ENCODE measurements around the gene MALAT1. TPM values are rescaled to one million over a fixed set of nuclear protein-coding genes. Genes with fewer than 3 reads are reported as not detected.

Gene MALAT1
- total and polyA plus RNA-seq, 2 of the 13 experiments (the other 11 are each of a cell fraction or from before 2014, with no cell fraction given): 143 to 1,237 TPM

DNA sequence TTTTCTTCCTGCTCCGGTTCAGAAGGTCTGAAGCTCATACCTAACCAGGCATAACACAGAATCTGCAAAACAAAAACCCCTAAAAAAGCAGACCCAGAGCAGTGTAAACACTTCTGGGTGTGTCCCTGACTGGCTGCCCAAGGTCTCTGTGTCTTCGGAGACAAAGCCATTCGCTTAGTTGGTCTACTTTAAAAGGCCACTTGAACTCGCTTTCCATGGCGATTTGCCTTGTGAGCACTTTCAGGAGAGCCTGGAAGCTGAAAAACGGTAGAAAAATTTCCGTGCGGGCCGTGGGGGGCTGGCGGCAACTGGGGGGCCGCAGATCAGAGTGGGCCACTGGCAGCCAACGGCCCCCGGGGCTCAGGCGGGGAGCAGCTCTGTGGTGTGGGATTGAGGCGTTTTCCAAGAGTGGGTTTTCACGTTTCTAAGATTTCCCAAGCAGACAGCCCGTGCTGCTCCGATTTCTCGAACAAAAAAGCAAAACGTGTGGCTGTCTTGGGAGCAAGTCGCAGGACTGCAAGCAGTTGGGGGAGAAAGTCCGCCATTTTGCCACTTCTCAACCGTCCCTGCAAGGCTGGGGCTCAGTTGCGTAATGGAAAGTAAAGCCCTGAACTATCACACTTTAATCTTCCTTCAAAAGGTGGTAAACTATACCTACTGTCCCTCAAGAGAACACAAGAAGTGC lies 661 bp upstream of the MALAT1 start (continued):
- TF ChIP-seq, protein P1, sequence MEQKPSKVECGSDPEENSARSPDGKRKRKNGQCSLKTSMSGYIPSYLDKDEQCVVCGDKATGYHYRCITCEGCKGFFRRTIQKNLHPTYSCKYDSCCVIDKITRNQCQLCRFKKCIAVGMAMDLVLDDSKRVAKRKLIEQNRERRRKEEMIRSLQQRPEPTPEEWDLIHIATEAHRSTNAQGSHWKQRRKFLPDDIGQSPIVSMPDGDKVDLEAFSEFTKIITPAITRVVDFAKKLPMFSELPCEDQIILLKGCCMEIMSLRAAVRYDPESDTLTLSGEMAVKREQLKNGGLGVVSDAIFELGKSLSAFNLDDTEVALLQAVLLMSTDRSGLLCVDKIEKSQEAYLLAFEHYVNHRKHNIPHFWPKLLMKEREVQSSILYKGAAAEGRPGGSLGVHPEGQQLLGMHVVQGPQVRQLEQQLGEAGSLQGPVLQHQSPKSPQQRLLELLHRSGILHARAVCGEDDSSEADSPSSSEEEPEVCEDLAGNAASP (CRISPR knock-in tag; IDR thresholded peaks at IDR 0.05; ENCODE audit: borderline replicate concordance): no peak
- TF ChIP-seq GABPA (IDR thresholded peaks at IDR 0.05; ENCODE audit: low read depth, low read length): no peak
- no peak for TF ChIP-seq GABPA (CRISPR knock-in tag; IDR thresholded peaks at IDR 0.05; ENCODE audit: low read depth)
- TF ChIP-seq ZNF292 (CRISPR knock-in tag; IDR thresholded peaks at IDR 0.05; ENCODE audit: borderline replicate concordance, low read depth): no peak
- no peak for TF ChIP-seq PHF21A (CRISPR knock-in tag; IDR thresholded peaks at IDR 0.05)
- TF ChIP-seq, protein P2, sequence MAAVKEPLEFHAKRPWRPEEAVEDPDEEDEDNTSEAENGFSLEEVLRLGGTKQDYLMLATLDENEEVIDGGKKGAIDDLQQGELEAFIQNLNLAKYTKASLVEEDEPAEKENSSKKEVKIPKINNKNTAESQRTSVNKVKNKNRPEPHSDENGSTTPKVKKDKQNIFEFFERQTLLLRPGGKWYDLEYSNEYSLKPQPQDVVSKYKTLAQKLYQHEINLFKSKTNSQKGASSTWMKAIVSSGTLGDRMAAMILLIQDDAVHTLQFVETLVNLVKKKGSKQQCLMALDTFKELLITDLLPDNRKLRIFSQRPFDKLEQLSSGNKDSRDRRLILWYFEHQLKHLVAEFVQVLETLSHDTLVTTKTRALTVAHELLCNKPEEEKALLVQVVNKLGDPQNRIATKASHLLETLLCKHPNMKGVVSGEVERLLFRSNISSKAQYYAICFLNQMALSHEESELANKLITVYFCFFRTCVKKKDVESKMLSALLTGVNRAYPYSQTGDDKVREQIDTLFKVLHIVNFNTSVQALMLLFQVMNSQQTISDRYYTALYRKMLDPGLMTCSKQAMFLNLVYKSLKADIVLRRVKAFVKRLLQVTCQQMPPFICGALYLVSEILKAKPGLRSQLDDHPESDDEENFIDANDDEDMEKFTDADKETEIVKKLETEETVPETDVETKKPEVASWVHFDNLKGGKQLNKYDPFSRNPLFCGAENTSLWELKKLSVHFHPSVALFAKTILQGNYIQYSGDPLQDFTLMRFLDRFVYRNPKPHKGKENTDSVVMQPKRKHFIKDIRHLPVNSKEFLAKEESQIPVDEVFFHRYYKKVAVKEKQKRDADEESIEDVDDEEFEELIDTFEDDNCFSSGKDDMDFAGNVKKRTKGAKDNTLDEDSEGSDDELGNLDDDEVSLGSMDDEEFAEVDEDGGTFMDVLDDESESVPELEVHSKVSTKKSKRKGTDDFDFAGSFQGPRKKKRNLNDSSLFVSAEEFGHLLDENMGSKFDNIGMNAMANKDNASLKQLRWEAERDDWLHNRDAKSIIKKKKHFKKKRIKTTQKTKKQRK (IDR thresholded peaks at IDR 0.05; ENCODE audit: low read length): no peak
- TF ChIP-seq ZBTB7B (CRISPR knock-in tag; IDR thresholded peaks at IDR 0.05): peak; percentile 26; the same call in 1 of the 2 replicates
- TF ChIP-seq ZNF891 (CRISPR knock-in tag; IDR thresholded peaks at IDR 0.05): no peak; the same call in 1 of the 2 replicates
- TF ChIP-seq, protein P3, sequence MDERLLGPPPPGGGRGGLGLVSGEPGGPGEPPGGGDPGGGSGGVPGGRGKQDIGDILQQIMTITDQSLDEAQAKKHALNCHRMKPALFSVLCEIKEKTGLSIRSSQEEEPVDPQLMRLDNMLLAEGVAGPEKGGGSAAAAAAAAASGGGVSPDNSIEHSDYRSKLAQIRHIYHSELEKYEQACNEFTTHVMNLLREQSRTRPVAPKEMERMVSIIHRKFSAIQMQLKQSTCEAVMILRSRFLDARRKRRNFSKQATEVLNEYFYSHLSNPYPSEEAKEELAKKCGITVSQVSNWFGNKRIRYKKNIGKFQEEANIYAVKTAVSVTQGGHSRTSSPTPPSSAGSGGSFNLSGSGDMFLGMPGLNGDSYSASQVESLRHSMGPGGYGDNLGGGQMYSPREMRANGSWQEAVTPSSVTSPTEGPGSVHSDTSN (CRISPR knock-in tag; IDR thresholded peaks at IDR 0.05): no peak
- TF ChIP-seq ZNF460 (CRISPR knock-in tag; IDR thresholded peaks at IDR 0.05; ENCODE audit: borderline replicate concordance): no peak
- no peak for TF ChIP-seq ZNF768 (CRISPR knock-in tag; IDR thresholded peaks at IDR 0.05)
- TF ChIP-seq ARNT2 (CRISPR knock-in tag; IDR thresholded peaks at IDR 0.05; ENCODE audit: low read depth): no peak; the same call in 1 of the 2 replicates
- TF ChIP-seq MEF2D (CRISPR knock-in tag; IDR thresholded peaks at IDR 0.05): no peak
- TF ChIP-seq U2AF2 (IDR thresholded peaks at IDR 0.05; ENCODE audit: low read depth, low read length): no peak
- TF ChIP-seq ZEB1 (IDR thresholded peaks at IDR 0.05; ENCODE audit: insufficient replicate concordance, low read depth): no peak
- TF ChIP-seq, protein P4, sequence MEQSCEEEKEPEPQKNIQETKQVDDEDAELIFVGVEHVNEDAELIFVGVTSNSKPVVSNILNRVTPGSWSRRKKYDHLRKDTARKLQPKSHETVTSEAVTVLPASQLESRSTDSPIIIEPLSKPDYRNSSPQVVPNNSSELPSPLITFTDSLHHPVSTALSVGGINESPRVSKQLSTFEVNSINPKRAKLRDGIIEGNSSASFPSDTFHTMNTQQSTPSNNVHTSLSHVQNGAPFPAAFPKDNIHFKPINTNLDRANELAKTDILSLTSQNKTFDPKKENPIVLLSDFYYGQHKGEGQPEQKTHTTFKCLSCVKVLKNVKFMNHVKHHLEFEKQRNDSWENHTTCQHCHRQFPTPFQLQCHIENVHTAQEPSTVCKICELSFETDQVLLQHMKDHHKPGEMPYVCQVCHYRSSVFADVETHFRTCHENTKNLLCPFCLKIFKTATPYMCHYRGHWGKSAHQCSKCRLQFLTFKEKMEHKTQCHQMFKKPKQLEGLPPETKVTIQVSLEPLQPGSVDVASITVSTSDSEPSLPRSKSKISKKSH (CRISPR knock-in tag; IDR thresholded peaks at IDR 0.05; ENCODE audit: borderline replicate concordance): no peak
- no peak for TF ChIP-seq GTF2F1 (IDR thresholded peaks at IDR 0.05; ENCODE audit: low read length)
- TF ChIP-seq, protein P5, sequence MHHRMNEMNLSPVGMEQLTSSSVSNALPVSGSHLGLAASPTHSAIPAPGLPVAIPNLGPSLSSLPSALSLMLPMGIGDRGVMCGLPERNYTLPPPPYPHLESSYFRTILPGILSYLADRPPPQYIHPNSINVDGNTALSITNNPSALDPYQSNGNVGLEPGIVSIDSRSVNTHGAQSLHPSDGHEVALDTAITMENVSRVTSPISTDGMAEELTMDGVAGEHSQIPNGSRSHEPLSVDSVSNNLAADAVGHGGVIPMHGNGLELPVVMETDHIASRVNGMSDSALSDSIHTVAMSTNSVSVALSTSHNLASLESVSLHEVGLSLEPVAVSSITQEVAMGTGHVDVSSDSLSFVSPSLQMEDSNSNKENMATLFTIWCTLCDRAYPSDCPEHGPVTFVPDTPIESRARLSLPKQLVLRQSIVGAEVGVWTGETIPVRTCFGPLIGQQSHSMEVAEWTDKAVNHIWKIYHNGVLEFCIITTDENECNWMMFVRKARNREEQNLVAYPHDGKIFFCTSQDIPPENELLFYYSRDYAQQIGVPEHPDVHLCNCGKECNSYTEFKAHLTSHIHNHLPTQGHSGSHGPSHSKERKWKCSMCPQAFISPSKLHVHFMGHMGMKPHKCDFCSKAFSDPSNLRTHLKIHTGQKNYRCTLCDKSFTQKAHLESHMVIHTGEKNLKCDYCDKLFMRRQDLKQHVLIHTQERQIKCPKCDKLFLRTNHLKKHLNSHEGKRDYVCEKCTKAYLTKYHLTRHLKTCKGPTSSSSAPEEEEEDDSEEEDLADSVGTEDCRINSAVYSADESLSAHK (CRISPR knock-in tag; IDR thresholded peaks at IDR 0.05; ENCODE audit: borderline replicate concordance): no peak
- TF ChIP-seq ZNF737 (CRISPR knock-in tag; IDR thresholded peaks at IDR 0.05; ENCODE audit: borderline replicate concordance): no peak
- TF ChIP-seq ZNF83 (CRISPR knock-in tag; IDR thresholded peaks at IDR 0.05; ENCODE audit: borderline replicate concordance): no peak

Measured in HepG2 (cell line).